ENCODE data around the gene DLGAP1. TPM values are rescaled to one million over a fixed set of nuclear protein-coding genes. Genes with fewer than 3 reads are reported as not detected.

DLGAP1 gene
- total RNA-seq, 1 donor from 2014 or later, result 11.5 TPM

- no peaks in the 10 kb centered on the region for H3K36me3 Mint-ChIP-seq (ENCODE audit: low read depth)
- no peaks in the 10 kb centered on the region for H3K27me3 Mint-ChIP-seq (ENCODE audit: low read depth)
- no peak overlapping the region for H3K4me3 Mint-ChIP-seq
- DNase-seq (ENCODE audit: low read depth, low spot score), result no peak
- H3K4me1 Mint-ChIP-seq, result no peaks in the 10 kb centered on the region
- TF ChIP-seq CTCF (conservative IDR thresholded peaks at IDR 0.05), result no peak
- H3K27ac Mint-ChIP-seq (ENCODE audit: unreplicated experiment), result no peak overlapping the region
- H3K9me3 Mint-ChIP-seq, result no peaks in the 10 kb centered on the region
These were observed 217.5 kb downstream of the DLGAP1 start for GRCh38 chr18:4237664-4238041.

- no peak for TF ChIP-seq CTCF (conservative IDR thresholded peaks at IDR 0.05)
- H3K27me3 Mint-ChIP-seq (ENCODE audit: low read depth), result no peaks in the 10 kb centered on the region
- no peak for DNase-seq (ENCODE audit: low read depth, low spot score)
- H3K27ac Mint-ChIP-seq (ENCODE audit: unreplicated experiment), result no peak overlapping the region
- H3K36me3 Mint-ChIP-seq (ENCODE audit: low read depth), result no peaks in the 10 kb centered on the region
- no peak overlapping the region for H3K4me3 Mint-ChIP-seq
- no peaks in the 10 kb centered on the region for H3K4me1 Mint-ChIP-seq
- no peaks in the 10 kb centered on the region for H3K9me3 Mint-ChIP-seq
These were observed 218.0 kb downstream of the DLGAP1 start for GRCh38 chr18:4236940-4237663.

GRCh38 chr18:4233468-4233867 lies 221.6 kb downstream of the DLGAP1 start:
- H3K9me3 Mint-ChIP-seq, result peaks cover 13% of the 10 kb centered on the region
- no peaks in the 10 kb centered on the region for H3K27me3 Mint-ChIP-seq (ENCODE audit: low read depth)
- DNase-seq (ENCODE audit: low read depth, low spot score), result no peak
- H3K27ac Mint-ChIP-seq (ENCODE audit: unreplicated experiment), result no peak overlapping the region
- H3K4me3 Mint-ChIP-seq, result no peak overlapping the region
- H3K4me1 Mint-ChIP-seq, result no peaks in the 10 kb centered on the region
- TF ChIP-seq CTCF (conservative IDR thresholded peaks at IDR 0.05), result no peak
- no peaks in the 10 kb centered on the region for H3K36me3 Mint-ChIP-seq (ENCODE audit: low read depth)

- no peak for TF ChIP-seq CTCF (conservative IDR thresholded peaks at IDR 0.05)
- no peaks in the 10 kb centered on the region for H3K4me1 Mint-ChIP-seq
- no peak overlapping the region for H3K27ac Mint-ChIP-seq (ENCODE audit: unreplicated experiment)
- peaks cover 20% of the 10 kb centered on the region for H3K9me3 Mint-ChIP-seq
- no peaks in the 10 kb centered on the region for H3K36me3 Mint-ChIP-seq (ENCODE audit: low read depth)
- no peak overlapping the region for H3K4me3 Mint-ChIP-seq
- H3K27me3 Mint-ChIP-seq (ENCODE audit: low read depth), result no peaks in the 10 kb centered on the region
- DNase-seq (ENCODE audit: low read depth, low spot score), result no peak
These were observed 222.5 kb downstream of the DLGAP1 start for GRCh38 chr18:4232656-4233055.

- H3K4me1 Mint-ChIP-seq, result no peaks in the 10 kb centered on the region
- H3K27ac Mint-ChIP-seq (ENCODE audit: unreplicated experiment), result no peak overlapping the region
- H3K4me3 Mint-ChIP-seq, result no peak overlapping the region
- H3K9me3 Mint-ChIP-seq, result peaks cover 20% of the 10 kb centered on the region
- no peak for DNase-seq (ENCODE audit: low read depth, low spot score)
- TF ChIP-seq CTCF (conservative IDR thresholded peaks at IDR 0.05), result no peak
- H3K36me3 Mint-ChIP-seq (ENCODE audit: low read depth), result no peaks in the 10 kb centered on the region
- no peaks in the 10 kb centered on the region for H3K27me3 Mint-ChIP-seq (ENCODE audit: low read depth)
These were observed 223.8 kb downstream of the DLGAP1 start for GRCh38 chr18:4231260-4231659.
